OCI-LY7 (cell line): ENCODE results near the gene MOV10.

Source experiments
- CTCF ChIP-seq: fragments of 200-600 bp; sonication (generic); conservative IDR thresholded peaks from 2 replicates; pipeline ENCODE4 v1.5.1; 2014; ENCODE audit warnings: mild to moderate bottlenecking, antibody characterized with exemption, low read length, moderate library complexity, mixed read lengths
- EZH2phosphoT487 ChIP-seq: fragments of 200-600 bp; sonication (generic); IDR thresholded peaks from 2 replicates; pipeline ENCODE4 v1.6.1; 2018; ENCODE audit warnings: low read depth, borderline replicate concordance, mild to moderate bottlenecking, mixed run types, antibody characterized with exemption, low read length, moderate library complexity, mixed read lengths

GRCh38 chr1:112702420-112703261, 28.2 kb downstream of the MOV10 start:
- TF ChIP-seq CTCF (no peak), EZH2phosphoT487 (no peak)
